IPS-18a (cell line): Measurements from ENCODE around the gene TNFRSF1A.
"Not testable (repeated sequence)": the region's sequence is repeated elsewhere in the genome, so short reads cannot be mapped to it uniquely, and the experiment has no call there.

Source experiments
- H3K27ac ChIP-seq: one replicate; pipeline ENCODE4 v1.5.1; 2013; ENCODE audit warnings: low read length
- H3K27me3 ChIP-seq: one replicate; pipeline ENCODE4 v1.6.1; 2013; ENCODE audit warnings: mild to moderate bottlenecking, low read length; ENCODE audit not compliant: control insufficient read depth, insufficient read depth
- H3K36me3 ChIP-seq: one replicate; pipeline ENCODE4 v1.6.1; 2013; ENCODE audit warnings: low read depth, low read length; ENCODE audit not compliant: control insufficient read depth
- H3K4me1 ChIP-seq: one replicate; pipeline ENCODE4 v1.6.1; 2013; ENCODE audit warnings: low read depth, low read length; ENCODE audit not compliant: control insufficient read depth
- H3K4me3 ChIP-seq: one replicate; pipeline ENCODE4 v1.5.1; 2013; ENCODE audit warnings: low read length
- H3K9ac ChIP-seq: one replicate; pipeline ENCODE4 v1.6.1; 2013; ENCODE audit warnings: mild to moderate bottlenecking, low read length, moderate library complexity
- H3K9me3 ChIP-seq: one replicate; pipeline ENCODE4 v1.6.1; 2013; ENCODE audit warnings: low read depth, low read length; ENCODE audit not compliant: control insufficient read depth

Gene TNFRSF1A

GRCh38 chr12:6295094-6295811 is 46.6 kb downstream of the TNFRSF1A start:
- Histone ChIP-seq H3K4me3 (no peak overlapping the region), H3K9ac (no peak overlapping the region), H3K27ac (no peak overlapping the region), H3K27me3 (no peaks in the 10 kb centered on the region), H3K4me1 (no peaks in the 10 kb centered on the region), H3K9me3 (no peaks in the 10 kb centered on the region), H3K36me3 (no peaks in the 10 kb centered on the region)

- Histone ChIP-seq H3K4me1 (no peaks in the 10 kb centered on the region), H3K36me3 (no peaks in the 10 kb centered on the region), H3K27me3 (no peaks in the 10 kb centered on the region), H3K9ac (peak overlapping the region; percentile 22), H3K9me3 (no peaks in the 10 kb centered on the region), H3K4me3 (no peak overlapping the region), H3K27ac (no peak overlapping the region)
Observed at GRCh38 chr12:6294156-6295093, 47.5 kb downstream of the TNFRSF1A start.

GRCh38 chr12:6292606-6293005 is 49.3 kb downstream of the TNFRSF1A start:
- H3K9ac ChIP-seq = no peak overlapping the region
- no peak overlapping the region for H3K27ac ChIP-seq

GRCh38 chr12:6289906-6290305 is 52.0 kb downstream of the TNFRSF1A start:
- H3K36me3 ChIP-seq = not testable (repeated sequence)

More at GRCh38 chr12:6292606-6293005, 49.3 kb downstream of the TNFRSF1A start:
- H3K36me3 ChIP-seq = no peaks in the 10 kb centered on the region
- no peaks in the 10 kb centered on the region for H3K9me3 ChIP-seq
- H3K27me3 ChIP-seq = no peaks in the 10 kb centered on the region
- H3K4me1 ChIP-seq = no peaks in the 10 kb centered on the region
- no peak overlapping the region for H3K4me3 ChIP-seq

GRCh38 chr12:6289081-6289480 is 52.8 kb downstream of the TNFRSF1A start:
- H3K4me3 ChIP-seq, H3K27ac ChIP-seq, H3K27me3 ChIP-seq, H3K9me3 ChIP-seq, H3K36me3 ChIP-seq, H3K4me1 ChIP-seq, H3K9ac ChIP-seq: not testable (repeated sequence)

More at GRCh38 chr12:6289906-6290305, 52.0 kb downstream of the TNFRSF1A start:
- not testable (repeated sequence) for H3K27ac ChIP-seq, H3K4me1 ChIP-seq, H3K9me3 ChIP-seq, H3K4me3 ChIP-seq, H3K9ac ChIP-seq, H3K27me3 ChIP-seq

GRCh38 chr12:6288235-6288634 is 53.6 kb downstream of the TNFRSF1A start:
- Histone ChIP-seq H3K9me3 (no peaks in the 10 kb centered on the region), H3K9ac (no peak overlapping the region), H3K27ac (no peak overlapping the region), H3K27me3 (no peaks in the 10 kb centered on the region), H3K4me1 (no peaks in the 10 kb centered on the region), H3K36me3 (no peaks in the 10 kb centered on the region), H3K4me3 (no peak overlapping the region)

- Histone ChIP-seq H3K4me1 (no peaks in the 10 kb centered on the region), H3K27ac (no peak overlapping the region), H3K4me3 (no peak overlapping the region), H3K27me3 (no peaks in the 10 kb centered on the region), H3K9me3 (no peaks in the 10 kb centered on the region), H3K9ac (no peak overlapping the region), H3K36me3 (no peaks in the 10 kb centered on the region)
Observed at GRCh38 chr12:6285532-6286306, 56.2 kb downstream of the TNFRSF1A start.

- H3K9ac ChIP-seq = no peak overlapping the region
- no peaks in the 10 kb centered on the region for H3K27me3 ChIP-seq
- no peak overlapping the region for H3K4me3 ChIP-seq
- H3K36me3 ChIP-seq = no peaks in the 10 kb centered on the region
- H3K9me3 ChIP-seq = no peaks in the 10 kb centered on the region
- H3K4me1 ChIP-seq = peaks cover 4% of the 10 kb centered on the region
- H3K27ac ChIP-seq = no peak overlapping the region
Observed at GRCh38 chr12:6285063-6285477, 56.8 kb downstream of the TNFRSF1A start.

GRCh38 chr12:6284273-6284672 is 57.6 kb downstream of the TNFRSF1A start:
- Histone ChIP-seq H3K4me1 (peaks cover 11% of the 10 kb centered on the region), H3K4me3 (no peak overlapping the region), H3K9me3 (no peaks in the 10 kb centered on the region), H3K36me3 (no peaks in the 10 kb centered on the region), H3K27ac (no peak overlapping the region), H3K9ac (no peak overlapping the region), H3K27me3 (peaks cover 5% of the 10 kb centered on the region)

GRCh38 chr12:6282453-6282840 is 59.4 kb downstream of the TNFRSF1A start:
- H3K4me1 ChIP-seq = peaks cover 17% of the 10 kb centered on the region
- no peak overlapping the region for H3K4me3 ChIP-seq
- H3K36me3 ChIP-seq = no peaks in the 10 kb centered on the region
- H3K27ac ChIP-seq = no peak overlapping the region
- no peaks in the 10 kb centered on the region for H3K9me3 ChIP-seq
- H3K27me3 ChIP-seq = peaks cover 8% of the 10 kb centered on the region
- H3K9ac ChIP-seq = no peak overlapping the region

- Histone ChIP-seq H3K27me3 (peaks cover 8% of the 10 kb centered on the region), H3K4me1 (peaks cover 17% of the 10 kb centered on the region), H3K27ac (no peak overlapping the region), H3K9me3 (no peaks in the 10 kb centered on the region), H3K9ac (no peak overlapping the region), H3K36me3 (no peaks in the 10 kb centered on the region), H3K4me3 (no peak overlapping the region)
Observed at GRCh38 chr12:6281081-6281809, 60.6 kb downstream of the TNFRSF1A start.
